Thyroid gland (tissue), 4 donors: ENCODE measurements around the gene ZNF438. TPM values are rescaled to one million over a fixed set of nuclear protein-coding genes. Genes with fewer than 3 reads are reported as not detected.

Source experiments
- DNase-seq, 2 donors: peaks; one replicate each; pipeline ENCODE4 v3.0.0-alpha.2; 2019
- H3K27ac ChIP-seq, 3 donors: fragments of 200-600 bp; sonication (generic); 1 replicate in 2 of 3; 2 replicates in 1 of 3; pipeline ENCODE4 v1.5.1; 2016 to 2019; ENCODE audit warnings: mild to moderate bottlenecking in 1 of 3, moderate library complexity in 1 of 3
- H3K27me3 ChIP-seq: fragments of 200-600 bp; sonication (generic); one replicate; pipeline ENCODE4 v1.5.1; 2019
- H3K36me3 ChIP-seq, 2 donors: fragments of 200-600 bp; sonication (generic); one replicate each; pipeline ENCODE4 v1.5.1; 2016 to 2019
- H3K4me1 ChIP-seq, 2 donors: fragments of 200-600 bp; sonication (generic); one replicate each; pipeline ENCODE4 v1.5.1; 2017 to 2019
- H3K4me3 ChIP-seq, 3 donors: fragments of 200-600 bp; sonication (generic); replicated peaks in 1 of 3; 1 replicate in 2 of 3; 2 replicates in 1 of 3; pipeline ENCODE4 v1.5.1; 2016; ENCODE audit warnings: mild to moderate bottlenecking in 1 of 3
- H3K9me3 ChIP-seq: fragments of 200-600 bp; sonication (generic); one replicate; pipeline ENCODE4 v1.5.1; 2017
- CTCF ChIP-seq, 6 experiments: fragments of 200-600 bp in 3 of 6; fragments of 450-650 bp in 3 of 6; sonication (generic) in 3 of 6; IDR thresholded peaks; one replicate each; pipeline ENCODE4 v1.5.1; 2016 to 2019; ENCODE audit warnings: antibody characterized with exemption in 6 of 6, mild to moderate bottlenecking in 2 of 6, inconsistent platforms in 1 of 6, moderate library complexity in 1 of 6
- POLR2A ChIP-seq, 2 donors: fragments of 450-650 bp; IDR thresholded peaks; one replicate each; pipeline ENCODE4 v1.6.1; 2017; ENCODE audit warnings: antibody characterized with exemption in 2 of 2, mild to moderate bottlenecking in 2 of 2, moderate library complexity in 1 of 2
- WGBS, 2 donors: methylation state at CpG; one replicate each; pipeline ENCODE4 v1.1.5; 2017; 5-methylcytosine and 5-hydroxymethylcytosine counted together
- intact Hi-C: fragments of 100-400 bp; cut with DNase I; formaldehyde crosslinking; loops from one replicate; pipeline ENCODE4 v1.15.1; 2023
- total RNA-seq, 4 donors: library from RNA; depleted of rRNA; stranded (reverse); fragments of >200 nt; gene quantifications; one replicate each; pipeline ENCODE4 v1.2.3, GENCODE V29; 2016

ZNF438 gene
- total RNA-seq, 4 donors from 2014 or later = 19.2 to 21.8 (median 20.3) TPM

- no peak for DNase-seq
- WGBS, 2 donors = 74 to 83% methylated on average over 3 of the region's 3 CpGs
- H3K4me1 ChIP-seq = peaks cover 0 to 7% of the 10 kb centered on the region in 2 donors
- H3K27me3 ChIP-seq = no peaks in the 10 kb centered on the region
- H3K27ac ChIP-seq = no peak overlapping the region
- no peak for TF ChIP-seq POLR2A (IDR thresholded peaks at IDR 0.05)
- no peak for TF ChIP-seq CTCF (IDR thresholded peaks at IDR 0.05)
- H3K36me3 ChIP-seq = no peaks in the 10 kb centered on the region
- no peak overlapping the region for H3K4me3 ChIP-seq
- no peaks in the 10 kb centered on the region for H3K9me3 ChIP-seq
- intact Hi-C loops = no loop called here
Observed at GRCh38 chr10:31004611-31005193, 27.0 kb downstream of the ZNF438 start.

GRCh38 chr10:31001740-31002139 lies 29.9 kb downstream of the ZNF438 start:
- DNase-seq = no peak
- TF ChIP-seq POLR2A (IDR thresholded peaks at IDR 0.05) = no peak
- no peak for TF ChIP-seq CTCF (IDR thresholded peaks at IDR 0.05)
- 94 to 97% methylated on average over 2 of the region's 2 CpGs for WGBS, 2 donors
- no peak overlapping the region for H3K27ac ChIP-seq
- no peaks in the 10 kb centered on the region for H3K36me3 ChIP-seq
- no peaks in the 10 kb centered on the region for H3K9me3 ChIP-seq
- intact Hi-C loops = no loop called here
- H3K27me3 ChIP-seq = no peaks in the 10 kb centered on the region
- no peak overlapping the region for H3K4me3 ChIP-seq
- peaks cover 7 to 19% of the 10 kb centered on the region in 2 donors for H3K4me1 ChIP-seq

GRCh38 chr10:31000867-31001266 lies 30.8 kb downstream of the ZNF438 start:
- Histone ChIP-seq H3K4me3 (no peak overlapping the region), H3K36me3 (no peaks in the 10 kb centered on the region), H3K4me1 (peaks cover 7 to 19% of the 10 kb centered on the region in 2 donors), H3K27me3 (no peaks in the 10 kb centered on the region), H3K9me3 (no peaks in the 10 kb centered on the region), H3K27ac (no peak overlapping the region)
- no peak for DNase-seq
- WGBS, 2 donors = 87 to 96% methylated on average over 2 of the region's 2 CpGs
- intact Hi-C loops = no loop called here
- TF ChIP-seq CTCF (IDR thresholded peaks at IDR 0.05) = no peak
- TF ChIP-seq POLR2A (IDR thresholded peaks at IDR 0.05) = no peak

GRCh38 chr10:31000071-31000782 lies 31.4 kb downstream of the ZNF438 start:
- Histone ChIP-seq H3K4me1 (peaks cover 7 to 19% of the 10 kb centered on the region in 2 donors), H3K36me3 (no peaks in the 10 kb centered on the region), H3K4me3 (no peak overlapping the region), H3K27ac (no peak overlapping the region), H3K27me3 (no peaks in the 10 kb centered on the region), H3K9me3 (no peaks in the 10 kb centered on the region)
- no peak for DNase-seq
- TF ChIP-seq POLR2A (IDR thresholded peaks at IDR 0.05) (no peak), CTCF (IDR thresholded peaks at IDR 0.05) (no peak)
- WGBS, 2 donors = 43 to 55% methylated on average over 3 of the region's 3 CpGs
- intact Hi-C loops = no loop called here

- intact Hi-C loops = no loop called here
- no peak for DNase-seq
- TF ChIP-seq POLR2A (IDR thresholded peaks at IDR 0.05) (no peak), CTCF (IDR thresholded peaks at IDR 0.05) (no peak)
- peak overlapping the region; percentile 7 to 52 (median 40) for H3K27ac ChIP-seq
- 73 to 78% methylated on average over 3 of the region's 3 CpGs for WGBS, 2 donors
- H3K27me3 ChIP-seq = no peaks in the 10 kb centered on the region
- H3K9me3 ChIP-seq = no peaks in the 10 kb centered on the region
- H3K4me1 ChIP-seq = peaks cover 7 to 19% of the 10 kb centered on the region in 2 donors
- H3K4me3 ChIP-seq = no peak overlapping the region
- no peaks in the 10 kb centered on the region for H3K36me3 ChIP-seq
Observed at GRCh38 chr10:30999070-30999712, 32.5 kb downstream of the ZNF438 start.
